Pons (tissue), 1 donor: Measurements from ENCODE around the gene RDH14.

Experiments
- DNase-seq: peaks from one replicate; pipeline ENCODE4 v3.0.0-alpha.2; 2016; ENCODE audit warnings: low spot score

RDH14 gene

GRCh38 chr2:18560797-18561085, 288 bp upstream of the RDH14 start:
- no peak for DNase-seq

- DNase-seq, result peak; percentile 8
These were observed 872 bp downstream of the RDH14 start for GRCh38 chr2:18559531-18560030.

- no peak for DNase-seq
These were observed 2.0 kb downstream of the RDH14 start for GRCh38 chr2:18558458-18558857.

GRCh38 chr2:18557121-18557520, 3.3 kb downstream of the RDH14 start:
- DNase-seq, result no peak

- DNase-seq, result no peak
These were observed 7.9 kb downstream of the RDH14 start for GRCh38 chr2:18552351-18553077.

GRCh38 chr2:18551623-18552022, 8.8 kb downstream of the RDH14 start:
- DNase-seq, result no peak

GRCh38 chr2:18551169-18551568, 9.3 kb downstream of the RDH14 start:
- DNase-seq, result no peak

GRCh38 chr2:18550433-18550832, 10.0 kb downstream of the RDH14 start:
- no peak for DNase-seq

- DNase-seq, result no peak
These were observed 11.4 kb downstream of the RDH14 start for GRCh38 chr2:18549083-18549482.

- DNase-seq, result no peak
These were observed 11.8 kb downstream of the RDH14 start for GRCh38 chr2:18548621-18549020.

- peak; percentile 4 for DNase-seq
These were observed 13.9 kb downstream of the RDH14 start for GRCh38 chr2:18546567-18546966.

- DNase-seq, result no peak
These were observed 15.1 kb downstream of the RDH14 start for GRCh38 chr2:18545384-18545783.

GRCh38 chr2:18544171-18544570, 16.3 kb downstream of the RDH14 start:
- no peak for DNase-seq

- no peak for DNase-seq
These were observed 19.6 kb downstream of the RDH14 start for GRCh38 chr2:18540872-18541271.

- no peak for DNase-seq
These were observed 23.8 kb downstream of the RDH14 start for GRCh38 chr2:18536697-18537096.

- no peak for DNase-seq
These were observed 24.4 kb downstream of the RDH14 start for GRCh38 chr2:18536100-18536499.

- no peak for DNase-seq
These were observed 29.3 kb downstream of the RDH14 start for GRCh38 chr2:18531194-18531593.

GRCh38 chr2:18527822-18528221, 32.6 kb downstream of the RDH14 start:
- no peak for DNase-seq

- no peak for DNase-seq
These were observed 33.1 kb downstream of the RDH14 start for GRCh38 chr2:18527326-18527725.

GRCh38 chr2:18526429-18526828, 34.0 kb downstream of the RDH14 start:
- no peak for DNase-seq

- no peak for DNase-seq
These were observed 34.6 kb downstream of the RDH14 start for GRCh38 chr2:18525852-18526251.

GRCh38 chr2:18525236-18525635, 35.2 kb downstream of the RDH14 start:
- DNase-seq, result no peak

- no peak for DNase-seq
These were observed 37.8 kb downstream of the RDH14 start for GRCh38 chr2:18522484-18523146.
